OCI-LY7 (cell line): ENCODE results near the gene GGTA1.

Experiments
- EZH2phosphoT487 ChIP-seq: fragments of 200-600 bp; sonication (generic); IDR thresholded peaks from 2 replicates; pipeline ENCODE4 v1.6.1; 2018; ENCODE audit warnings: low read depth, borderline replicate concordance, mild to moderate bottlenecking, mixed run types, antibody characterized with exemption, low read length, moderate library complexity, mixed read lengths
- TF ChIP-seq, protein P1 (sequence below): fragments of 200-600 bp; sonication (generic); conservative IDR thresholded peaks from 2 replicates; pipeline ENCODE4 v1.5.1; 2014; ENCODE audit warnings: mild to moderate bottlenecking, antibody characterized with exemption, low read length, moderate library complexity, mixed read lengths

DNA sequence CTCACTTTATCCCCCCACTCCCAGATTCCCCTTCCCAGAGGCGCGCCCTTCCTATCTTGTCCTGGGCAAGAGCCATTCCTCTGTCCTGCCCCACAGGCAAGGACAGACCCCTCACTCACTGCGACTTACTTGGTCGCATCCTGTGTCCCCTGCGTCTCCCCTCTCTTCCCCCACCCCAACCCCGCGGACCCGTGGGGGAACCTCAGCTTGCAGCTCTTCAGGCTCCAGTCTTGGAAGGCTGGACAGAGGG, 542 bp downstream of the GGTA1 start:
- TF ChIP-seq, protein P1, sequence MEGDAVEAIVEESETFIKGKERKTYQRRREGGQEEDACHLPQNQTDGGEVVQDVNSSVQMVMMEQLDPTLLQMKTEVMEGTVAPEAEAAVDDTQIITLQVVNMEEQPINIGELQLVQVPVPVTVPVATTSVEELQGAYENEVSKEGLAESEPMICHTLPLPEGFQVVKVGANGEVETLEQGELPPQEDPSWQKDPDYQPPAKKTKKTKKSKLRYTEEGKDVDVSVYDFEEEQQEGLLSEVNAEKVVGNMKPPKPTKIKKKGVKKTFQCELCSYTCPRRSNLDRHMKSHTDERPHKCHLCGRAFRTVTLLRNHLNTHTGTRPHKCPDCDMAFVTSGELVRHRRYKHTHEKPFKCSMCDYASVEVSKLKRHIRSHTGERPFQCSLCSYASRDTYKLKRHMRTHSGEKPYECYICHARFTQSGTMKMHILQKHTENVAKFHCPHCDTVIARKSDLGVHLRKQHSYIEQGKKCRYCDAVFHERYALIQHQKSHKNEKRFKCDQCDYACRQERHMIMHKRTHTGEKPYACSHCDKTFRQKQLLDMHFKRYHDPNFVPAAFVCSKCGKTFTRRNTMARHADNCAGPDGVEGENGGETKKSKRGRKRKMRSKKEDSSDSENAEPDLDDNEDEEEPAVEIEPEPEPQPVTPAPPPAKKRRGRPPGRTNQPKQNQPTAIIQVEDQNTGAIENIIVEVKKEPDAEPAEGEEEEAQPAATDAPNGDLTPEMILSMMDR = no peak
- TF ChIP-seq EZH2phosphoT487 = no peak
